GM23338 (cell line): ENCODE results near the gene SPACA4.

Experiments
- CREB1 ChIP-seq: fragments of 250-450 bp; sonication (Bioruptor Pico); IDR thresholded peaks from 2 replicates; pipeline ENCODE4 v1.5.0; 2020; ENCODE audit warnings: low read depth, mild to moderate bottlenecking, moderate library complexity
- EZH2 ChIP-seq: fragments of 200-600 bp; sonication (generic); IDR thresholded peaks from one replicate; pipeline ENCODE4 v1.8.0; 2017; ENCODE audit warnings: antibody characterized with exemption, mild to moderate bottlenecking, low read depth; ENCODE audit not compliant: unreplicated experiment
- EZH2phosphoT487 ChIP-seq: fragments of 200-600 bp; sonication (generic); IDR thresholded peaks from one replicate; pipeline ENCODE4 v1.8.1; 2018; ENCODE audit warnings: antibody characterized with exemption; ENCODE audit not compliant: unreplicated experiment
- JUNB ChIP-seq: IDR thresholded peaks from one replicate; pipeline ENCODE4 v1.6.1; 2016; ENCODE audit warnings: antibody characterized with exemption; ENCODE audit not compliant: unreplicated experiment
- POLR2AphosphoS5 ChIP-seq: IDR thresholded peaks from 2 replicates; pipeline ENCODE4 v1.6.1; 2016; ENCODE audit warnings: antibody characterized with exemption, low read depth
- ZNF114 ChIP-seq: fragments of 250-450 bp; sonication (Bioruptor Pico); IDR thresholded peaks from 2 replicates; pipeline ENCODE4 v1.5.0; 2020; ENCODE audit warnings: mild to moderate bottlenecking, moderate library complexity
- TF ChIP-seq, protein P1 (sequence below): IDR thresholded peaks from one replicate; pipeline ENCODE4 v1.6.1; 2018; ENCODE audit warnings: antibody characterized with exemption; ENCODE audit not compliant: unreplicated experiment
- TF ChIP-seq, protein P2 (sequence below), 2 experiments: fragments of 200-600 bp in 1 of 2; sonication (generic) in 1 of 2; conservative IDR thresholded peaks; 2 replicates each; pipeline versions ENCODE4 v1.5.1 to v1.6.1; 2016 to 2017; ENCODE audit warnings: antibody characterized with exemption in 2 of 2, low read depth in 2 of 2, mild to moderate bottlenecking in 2 of 2, moderate library complexity in 1 of 2

- TF ChIP-seq, protein P1, sequence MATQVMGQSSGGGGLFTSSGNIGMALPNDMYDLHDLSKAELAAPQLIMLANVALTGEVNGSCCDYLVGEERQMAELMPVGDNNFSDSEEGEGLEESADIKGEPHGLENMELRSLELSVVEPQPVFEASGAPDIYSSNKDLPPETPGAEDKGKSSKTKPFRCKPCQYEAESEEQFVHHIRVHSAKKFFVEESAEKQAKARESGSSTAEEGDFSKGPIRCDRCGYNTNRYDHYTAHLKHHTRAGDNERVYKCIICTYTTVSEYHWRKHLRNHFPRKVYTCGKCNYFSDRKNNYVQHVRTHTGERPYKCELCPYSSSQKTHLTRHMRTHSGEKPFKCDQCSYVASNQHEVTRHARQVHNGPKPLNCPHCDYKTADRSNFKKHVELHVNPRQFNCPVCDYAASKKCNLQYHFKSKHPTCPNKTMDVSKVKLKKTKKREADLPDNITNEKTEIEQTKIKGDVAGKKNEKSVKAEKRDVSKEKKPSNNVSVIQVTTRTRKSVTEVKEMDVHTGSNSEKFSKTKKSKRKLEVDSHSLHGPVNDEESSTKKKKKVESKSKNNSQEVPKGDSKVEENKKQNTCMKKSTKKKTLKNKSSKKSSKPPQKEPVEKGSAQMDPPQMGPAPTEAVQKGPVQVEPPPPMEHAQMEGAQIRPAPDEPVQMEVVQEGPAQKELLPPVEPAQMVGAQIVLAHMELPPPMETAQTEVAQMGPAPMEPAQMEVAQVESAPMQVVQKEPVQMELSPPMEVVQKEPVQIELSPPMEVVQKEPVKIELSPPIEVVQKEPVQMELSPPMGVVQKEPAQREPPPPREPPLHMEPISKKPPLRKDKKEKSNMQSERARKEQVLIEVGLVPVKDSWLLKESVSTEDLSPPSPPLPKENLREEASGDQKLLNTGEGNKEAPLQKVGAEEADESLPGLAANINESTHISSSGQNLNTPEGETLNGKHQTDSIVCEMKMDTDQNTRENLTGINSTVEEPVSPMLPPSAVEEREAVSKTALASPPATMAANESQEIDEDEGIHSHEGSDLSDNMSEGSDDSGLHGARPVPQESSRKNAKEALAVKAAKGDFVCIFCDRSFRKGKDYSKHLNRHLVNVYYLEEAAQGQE: no peak
- no peak for TF ChIP-seq EZH2phosphoT487
- TF ChIP-seq, protein P2, sequence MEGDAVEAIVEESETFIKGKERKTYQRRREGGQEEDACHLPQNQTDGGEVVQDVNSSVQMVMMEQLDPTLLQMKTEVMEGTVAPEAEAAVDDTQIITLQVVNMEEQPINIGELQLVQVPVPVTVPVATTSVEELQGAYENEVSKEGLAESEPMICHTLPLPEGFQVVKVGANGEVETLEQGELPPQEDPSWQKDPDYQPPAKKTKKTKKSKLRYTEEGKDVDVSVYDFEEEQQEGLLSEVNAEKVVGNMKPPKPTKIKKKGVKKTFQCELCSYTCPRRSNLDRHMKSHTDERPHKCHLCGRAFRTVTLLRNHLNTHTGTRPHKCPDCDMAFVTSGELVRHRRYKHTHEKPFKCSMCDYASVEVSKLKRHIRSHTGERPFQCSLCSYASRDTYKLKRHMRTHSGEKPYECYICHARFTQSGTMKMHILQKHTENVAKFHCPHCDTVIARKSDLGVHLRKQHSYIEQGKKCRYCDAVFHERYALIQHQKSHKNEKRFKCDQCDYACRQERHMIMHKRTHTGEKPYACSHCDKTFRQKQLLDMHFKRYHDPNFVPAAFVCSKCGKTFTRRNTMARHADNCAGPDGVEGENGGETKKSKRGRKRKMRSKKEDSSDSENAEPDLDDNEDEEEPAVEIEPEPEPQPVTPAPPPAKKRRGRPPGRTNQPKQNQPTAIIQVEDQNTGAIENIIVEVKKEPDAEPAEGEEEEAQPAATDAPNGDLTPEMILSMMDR (conservative IDR thresholded peaks at IDR 0.05; ENCODE audit: low read depth in 2 of 2): no peak
- TF ChIP-seq ZNF114 (CRISPR knock-in tag): no peak
- TF ChIP-seq EZH2: no peak
- no peak for TF ChIP-seq JUNB
- peak; percentile 62 for TF ChIP-seq POLR2AphosphoS5
- peak; percentile 45; the same call in 1 of the 2 replicates for TF ChIP-seq CREB1 (CRISPR knock-in tag)
Observed at GRCh38 chr19:48634424-48635262, 28.1 kb downstream of the SPACA4 start.
